ENCODE measurements around the gene APMAP. TPM values are rescaled to one million over a fixed set of nuclear protein-coding genes. Genes with fewer than 3 reads are reported as not detected.

Gene APMAP
- total RNA-seq, 1 experiment from 2014 or later, result 67.8 TPM

DNA sequence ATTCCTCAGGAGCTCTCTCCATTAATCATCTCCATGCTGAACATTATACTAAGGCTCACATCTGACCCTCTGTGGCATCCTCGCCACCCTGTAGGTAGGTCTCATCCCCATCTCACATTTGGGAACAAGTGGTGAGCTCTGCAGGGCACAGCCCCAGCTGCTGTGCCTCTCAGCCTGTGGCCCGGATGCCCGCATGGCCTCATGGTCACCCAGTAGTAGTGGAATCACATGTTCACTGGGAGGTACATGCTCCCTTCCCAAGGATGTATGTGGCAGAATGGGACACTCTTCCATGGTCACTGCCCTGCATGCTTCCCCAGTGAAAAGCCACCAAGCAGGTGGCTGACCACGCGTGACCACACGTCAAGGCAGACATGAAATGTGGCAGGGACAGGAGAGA lies 26.3 kb upstream of the APMAP start:
- DNase-seq, result no peak
- H3K27ac Mint-ChIP-seq, result no peak overlapping the region

More for the DNA sequence above, 26.3 kb upstream of the APMAP start:
- H3K79me1 ChIP-seq (ENCODE audit: insufficient read depth, low read depth, low read length, poor library complexity, severe bottlenecking), result no peaks in the 10 kb centered on the region
- no peak overlapping the region for H2BK15ac ChIP-seq (ENCODE audit: low read depth, low read length)
- no peak overlapping the region for H2BK5ac ChIP-seq (ENCODE audit: insufficient read length, low read length)
- H3K56ac ChIP-seq (ENCODE audit: insufficient read length, low read depth, low read length), result no peak overlapping the region
- no peaks in the 10 kb centered on the region for H3K9me3 ChIP-seq (ENCODE audit: control insufficient read depth, low read depth, low read length)
- no peak overlapping the region for H3K4me2 ChIP-seq (ENCODE audit: insufficient read depth, insufficient read length, low read length)
- H3K23ac ChIP-seq (ENCODE audit: insufficient read length, low read depth, low read length), result no peak overlapping the region
- no peak overlapping the region for H3K18ac ChIP-seq (ENCODE audit: insufficient read length, low read depth, low read length)
- H3K27ac ChIP-seq (ENCODE audit: insufficient read length, low read depth, low read length), result no peak overlapping the region
- H2AFZ ChIP-seq (ENCODE audit: low read length), result no peak overlapping the region
- H4K20me1 ChIP-seq (ENCODE audit: control insufficient read depth, insufficient read depth, insufficient read length), result no peaks in the 10 kb centered on the region
- no peak overlapping the region for H3T11ph ChIP-seq (ENCODE audit: low read length)
- H3K4me1 ChIP-seq (ENCODE audit: insufficient read depth, low read length), result no peaks in the 10 kb centered on the region; the same call in 1 of the 2 replicates
- no peak overlapping the region for H2BK120ac ChIP-seq (ENCODE audit: low read depth, low read length, poor library complexity, severe bottlenecking)
- H3K79me2 ChIP-seq (ENCODE audit: insufficient read depth, low read length), result no peaks in the 10 kb centered on the region
- H3K36me3 Mint-ChIP-seq (ENCODE audit: insufficient read depth in 1 of 3, low read depth in 3 of 3), result no peaks in the 10 kb centered on the region
- H3K4ac ChIP-seq (ENCODE audit: low read depth, low read length), result no peak overlapping the region
- H2AK5ac ChIP-seq (ENCODE audit: insufficient read length, low read length), result no peak overlapping the region
- WGBS (ENCODE audit: extremely low coverage, insufficient read length, low lambda C conversion rate), result no CpG with 5 or more reads among the region's 6 CpGs
- H3K27me3 Mint-ChIP-seq (ENCODE audit: low read depth), result peaks cover 11% of the 10 kb centered on the region
- H3K4me1 Mint-ChIP-seq, result peaks cover 20 to 23% of the 10 kb centered on the region in 2 experiments
- no peaks in the 10 kb centered on the region for H3K9me3 Mint-ChIP-seq
- no peak overlapping the region for H4K91ac ChIP-seq (ENCODE audit: insufficient read length, low read depth, low read length)
- no peak overlapping the region for H3K9ac ChIP-seq (ENCODE audit: extremely low read depth, insufficient read length, low read length)
- no peak overlapping the region for H4K8ac ChIP-seq (replicated peaks; ENCODE audit: insufficient read length, low read depth, low read length)
- H3K4me3 Mint-ChIP-seq, result no peak overlapping the region
- no peaks in the 10 kb centered on the region for H3K27me3 ChIP-seq (ENCODE audit: insufficient read depth, low read length)
- no peak overlapping the region for H3K14ac ChIP-seq (ENCODE audit: insufficient read depth, low read length)
- TF ChIP-seq, protein P1, sequence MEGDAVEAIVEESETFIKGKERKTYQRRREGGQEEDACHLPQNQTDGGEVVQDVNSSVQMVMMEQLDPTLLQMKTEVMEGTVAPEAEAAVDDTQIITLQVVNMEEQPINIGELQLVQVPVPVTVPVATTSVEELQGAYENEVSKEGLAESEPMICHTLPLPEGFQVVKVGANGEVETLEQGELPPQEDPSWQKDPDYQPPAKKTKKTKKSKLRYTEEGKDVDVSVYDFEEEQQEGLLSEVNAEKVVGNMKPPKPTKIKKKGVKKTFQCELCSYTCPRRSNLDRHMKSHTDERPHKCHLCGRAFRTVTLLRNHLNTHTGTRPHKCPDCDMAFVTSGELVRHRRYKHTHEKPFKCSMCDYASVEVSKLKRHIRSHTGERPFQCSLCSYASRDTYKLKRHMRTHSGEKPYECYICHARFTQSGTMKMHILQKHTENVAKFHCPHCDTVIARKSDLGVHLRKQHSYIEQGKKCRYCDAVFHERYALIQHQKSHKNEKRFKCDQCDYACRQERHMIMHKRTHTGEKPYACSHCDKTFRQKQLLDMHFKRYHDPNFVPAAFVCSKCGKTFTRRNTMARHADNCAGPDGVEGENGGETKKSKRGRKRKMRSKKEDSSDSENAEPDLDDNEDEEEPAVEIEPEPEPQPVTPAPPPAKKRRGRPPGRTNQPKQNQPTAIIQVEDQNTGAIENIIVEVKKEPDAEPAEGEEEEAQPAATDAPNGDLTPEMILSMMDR (conservative IDR thresholded peaks at IDR 0.05), result no peak
- no peaks in the 10 kb centered on the region for H3K23me2 ChIP-seq (ENCODE audit: insufficient read length, low read depth, low read length, poor library complexity, severe bottlenecking)
- no peak overlapping the region for H4K5ac ChIP-seq (ENCODE audit: insufficient read length, low read depth, low read length)
- H2BK12ac ChIP-seq (ENCODE audit: insufficient read length, low read depth, low read length), result no peak overlapping the region
- no peak overlapping the region for H2BK20ac ChIP-seq (ENCODE audit: low read depth, low read length, poor library complexity, severe bottlenecking)
